T follicular helper cell (primary cell): ENCODE measurements around the gene KLF7.

Experiments used
- DNase-seq: peaks from one replicate; pipeline ENCODE4 v3.0.0-alpha.2; 2020; ENCODE audit warnings: low read depth

Gene KLF7

GRCh38 chr2:207148020-207148419, 17.7 kb downstream of the KLF7 start:
- no peak for DNase-seq

- DNase-seq, result no peak
Measured at GRCh38 chr2:207144173-207144785, 21.5 kb downstream of the KLF7 start.

- DNase-seq, result peak; percentile 25
Measured at GRCh38 chr2:207143215-207144172, 22.3 kb downstream of the KLF7 start.

- no peak for DNase-seq
Measured at GRCh38 chr2:207142461-207142860, 23.3 kb downstream of the KLF7 start.

GRCh38 chr2:207141386-207141785, 24.4 kb downstream of the KLF7 start:
- DNase-seq, result no peak

GRCh38 chr2:207140265-207140664, 25.5 kb downstream of the KLF7 start:
- DNase-seq, result no peak

- DNase-seq, result no peak
Measured at GRCh38 chr2:207139552-207139951, 26.2 kb downstream of the KLF7 start.

- DNase-seq, result no peak
Measured at GRCh38 chr2:207138627-207139297, 27.0 kb downstream of the KLF7 start.

- no peak for DNase-seq
Measured at GRCh38 chr2:207137596-207138337, 28.0 kb downstream of the KLF7 start.

GRCh38 chr2:207136874-207137273, 28.9 kb downstream of the KLF7 start:
- DNase-seq, result no peak

- DNase-seq, result no peak
Measured at GRCh38 chr2:207135801-207136457, 29.8 kb downstream of the KLF7 start.

GRCh38 chr2:207135340-207135739, 30.4 kb downstream of the KLF7 start:
- no peak for DNase-seq

- DNase-seq, result no peak
Measured at GRCh38 chr2:207133820-207134519, 31.8 kb downstream of the KLF7 start.

GRCh38 chr2:207133458-207133819, 32.3 kb downstream of the KLF7 start:
- DNase-seq, result no peak

GRCh38 chr2:207132019-207132418, 33.7 kb downstream of the KLF7 start:
- DNase-seq, result no peak

GRCh38 chr2:207131594-207131993, 34.2 kb downstream of the KLF7 start:
- DNase-seq, result no peak

- no peak for DNase-seq
Measured at GRCh38 chr2:207130958-207131521, 34.7 kb downstream of the KLF7 start.

- no peak for DNase-seq
Measured at GRCh38 chr2:207129821-207130220, 35.9 kb downstream of the KLF7 start.

- DNase-seq, result no peak
Measured at GRCh38 chr2:207128867-207129266, 36.9 kb downstream of the KLF7 start.

- DNase-seq, result no peak
Measured at GRCh38 chr2:207126724-207127308, 38.9 kb downstream of the KLF7 start.
